IMR-90 (cell line): Measurements from ENCODE around the gene TBC1D22A. TPM values are rescaled to one million over a fixed set of nuclear protein-coding genes. Genes with fewer than 3 reads are reported as not detected.

Experiments
- ATAC-seq: fragments of 200-7000 bp; cut with Tn5 transposase; 2 replicates; pipeline ENCODE4 v1.9.1; 2020; ENCODE audit warnings: low read depth, mild to moderate bottlenecking, moderate library complexity
- BruUV-seq: library from RNA; stranded (reverse); fragments of 400-500 nt; replicated peaks from 2 replicates; lab custom pipeline; 2021; lab: Mats Ljungman, UMichigan
- CTCF ChIA-PET: fragments of 300-600 bp; formaldehyde crosslinking; extraction: SDS; loops from one replicate; lab custom pipeline; 2021; ENCODE audit warnings: antibody characterized with exemption; lab: Yijun Ruan, JAX
- POLR2A ChIA-PET: fragments of 300-600 bp; sonication (Branson Sonifier 250); formaldehyde crosslinking; loops from one replicate; lab custom pipeline; 2022; ENCODE audit warnings: antibody characterized with exemption; ENCODE audit not compliant: unreplicated experiment; lab: Charles Lee
- DNase-seq: peaks from one replicate; pipeline ENCODE4 v3.0.0; 2013
- H2AFZ ChIP-seq: replicated peaks from 2 replicates; pipeline ENCODE3; 2013; ENCODE audit warnings: low read length, mild to moderate bottlenecking; ENCODE audit not compliant: poor library complexity
- H2AK5ac ChIP-seq: 2 replicates; pipeline ENCODE4 v1.6.1; 2013; ENCODE audit warnings: low read depth, low read length, inconsistent platforms
- H2AK9ac ChIP-seq: replicated peaks from 2 replicates; pipeline ENCODE3; 2013; ENCODE audit warnings: mild to moderate bottlenecking, low read depth, low read length, moderate library complexity; ENCODE audit not compliant: poor library complexity
- H2BK120ac ChIP-seq: 2 replicates; pipeline ENCODE4 v1.6.1; 2013; ENCODE audit warnings: low read depth, low read length, inconsistent platforms
- H2BK15ac ChIP-seq: 3 replicates; pipeline ENCODE4 v1.6.1; 2013; ENCODE audit warnings: low read depth, low read length, inconsistent platforms
- H2BK20ac ChIP-seq: 2 replicates; pipeline ENCODE4 v1.6.1; 2013; ENCODE audit warnings: low read depth, mild to moderate bottlenecking, inconsistent platforms, low read length, moderate library complexity
- H2BK5ac ChIP-seq: 2 replicates; pipeline ENCODE4 v1.6.1; 2013; ENCODE audit warnings: mild to moderate bottlenecking, low read depth, low read length, inconsistent platforms; ENCODE audit not compliant: poor library complexity, severe bottlenecking
- H3K14ac ChIP-seq: replicated peaks from 2 replicates; pipeline ENCODE4 v1.6.1; 2013; ENCODE audit warnings: low read depth, low read length, inconsistent platforms
- H3K18ac ChIP-seq: 2 replicates; pipeline ENCODE4 v1.6.1; 2013; ENCODE audit warnings: low read depth, low read length, control low read depth
- H3K23ac ChIP-seq: 2 replicates; pipeline ENCODE4 v1.6.1; 2013; ENCODE audit warnings: low read depth, low read length, inconsistent platforms
- H3K27ac ChIP-seq: 2 replicates; pipeline ENCODE4 v1.5.1; 2013; ENCODE audit warnings: mild to moderate bottlenecking, control low read depth, low read length; ENCODE audit not compliant: insufficient read depth
- H3K27me3 ChIP-seq: 2 replicates; pipeline ENCODE4 v1.6.1; 2013; ENCODE audit warnings: low read length; ENCODE audit not compliant: control insufficient read depth, insufficient read depth
- H3K36me3 ChIP-seq: 2 replicates; pipeline ENCODE4 v1.6.1; 2013; ENCODE audit warnings: low read length, mixed read lengths; ENCODE audit not compliant: control insufficient read depth, insufficient read depth
- H3K4ac ChIP-seq: 2 replicates; pipeline ENCODE4 v1.6.1; 2013; ENCODE audit warnings: low read depth, low read length, inconsistent platforms
- H3K4me1 ChIP-seq: 2 replicates; pipeline ENCODE4 v1.6.1; 2013; ENCODE audit warnings: low read length, mixed read lengths; ENCODE audit not compliant: control insufficient read depth, insufficient read depth
- H3K4me2 ChIP-seq: 2 replicates; pipeline ENCODE4 v1.6.1; 2013; ENCODE audit warnings: low read depth, mild to moderate bottlenecking, control low read depth, low read length, moderate library complexity
- H3K4me3 ChIP-seq: 2 replicates; pipeline ENCODE4 v1.5.1; 2013; ENCODE audit warnings: low read depth, mild to moderate bottlenecking, control low read depth, low read length, moderate library complexity; ENCODE audit not compliant: insufficient read depth
- H3K56ac ChIP-seq: 2 replicates; pipeline ENCODE4 v1.6.1; 2013; ENCODE audit warnings: low read length, inconsistent platforms; ENCODE audit not compliant: insufficient read depth; ENCODE audit errors: extremely low read depth
- H3K79me1 ChIP-seq, 2 experiments: 2 replicates each; pipeline ENCODE4 v1.6.1; 2013; ENCODE audit warnings: low read length in 2 of 2, inconsistent platforms in 1 of 2, low read depth in 1 of 2
- H3K9ac ChIP-seq: 2 replicates; pipeline ENCODE4 v1.6.1; 2013; ENCODE audit warnings: low read depth, low read length, control low read depth
- H3K9me1 ChIP-seq: 2 replicates; pipeline ENCODE4 v1.6.1; 2013; ENCODE audit warnings: low read length, inconsistent platforms; ENCODE audit not compliant: insufficient read depth
- H3K9me3 ChIP-seq: 2 replicates; pipeline ENCODE4 v1.6.1; 2013; ENCODE audit warnings: low read length; ENCODE audit not compliant: control insufficient read depth, insufficient read depth
- H4K20me1 ChIP-seq: 2 replicates; pipeline ENCODE4 v1.6.1; 2013; ENCODE audit warnings: low read length, inconsistent platforms; ENCODE audit not compliant: insufficient read depth
- H4K5ac ChIP-seq: 2 replicates; pipeline ENCODE4 v1.6.1; 2013; ENCODE audit warnings: mild to moderate bottlenecking, low read depth, low read length, control low read depth
- H4K8ac ChIP-seq, 2 experiments: 2 replicates each; pipeline ENCODE4 v1.6.1; 2013; ENCODE audit warnings: low read depth in 2 of 2, low read length in 2 of 2, control low read depth in 1 of 2, inconsistent platforms in 1 of 2
- H4K91ac ChIP-seq: 2 replicates; pipeline ENCODE4 v1.6.1; 2013; ENCODE audit warnings: low read depth, low read length, inconsistent platforms; ENCODE audit not compliant: insufficient read depth
- BHLHE40 ChIP-seq: fragments of 150-350 bp; IDR thresholded peaks from 2 replicates; pipeline ENCODE4 v1.6.1; 2016; ENCODE audit warnings: mild to moderate bottlenecking, low read depth, low read length
- CEBPB ChIP-seq: IDR thresholded peaks from 2 replicates; pipeline ENCODE4 v1.6.1; 2012; ENCODE audit warnings: low read depth, low read length, improper control_type of control experiment
- CHD1 ChIP-seq: IDR thresholded peaks from 2 replicates; pipeline ENCODE4 v1.6.1; 2012; ENCODE audit warnings: low read depth, low read length, improper control_type of control experiment
- CTCF ChIP-seq: conservative IDR thresholded peaks from 2 replicates; pipeline ENCODE4 v1.5.1; 2012; ENCODE audit warnings: mild to moderate bottlenecking, low read depth, low read length, improper control_type of control experiment
- ELK1 ChIP-seq: fragments of 150-350 bp; IDR thresholded peaks from 2 replicates; pipeline ENCODE4 v1.6.1; 2016; ENCODE audit warnings: low read depth, mild to moderate bottlenecking, low read length, moderate library complexity, borderline replicate concordance
- FOS ChIP-seq: fragments of 150-350 bp; IDR thresholded peaks from 2 replicates; pipeline ENCODE4 v1.6.1; 2016; ENCODE audit warnings: low read depth, low read length
- MAFK ChIP-seq: IDR thresholded peaks from 2 replicates; pipeline ENCODE4 v1.6.1; 2012; ENCODE audit warnings: low read depth, low read length, improper control_type of control experiment
- MAZ ChIP-seq: IDR thresholded peaks from 2 replicates; pipeline ENCODE4 v1.6.1; 2012; ENCODE audit warnings: low read depth, mild to moderate bottlenecking, low read length, improper control_type of control experiment, moderate library complexity, borderline replicate concordance
- MXI1 ChIP-seq: IDR thresholded peaks from 2 replicates; pipeline ENCODE4 v1.6.1; 2012; ENCODE audit warnings: low read depth, mild to moderate bottlenecking, low read length, moderate library complexity, borderline replicate concordance
- NFE2L2 ChIP-seq: fragments of 150-350 bp; IDR thresholded peaks from 2 replicates; pipeline ENCODE4 v1.6.1; 2016; ENCODE audit warnings: low read depth, mild to moderate bottlenecking, low read length
- POLR2A ChIP-seq: IDR thresholded peaks from 2 replicates; pipeline ENCODE4 v1.6.1; 2012; ENCODE audit warnings: mild to moderate bottlenecking, low read depth, low read length
- RAD21 ChIP-seq: IDR thresholded peaks from 2 replicates; pipeline ENCODE4 v1.6.1; 2012; ENCODE audit warnings: low read length, improper control_type of control experiment
- RCOR1 ChIP-seq: IDR thresholded peaks from 2 replicates; pipeline ENCODE4 v1.6.1; 2012; ENCODE audit warnings: mild to moderate bottlenecking, low read length, improper control_type of control experiment; ENCODE audit not compliant: insufficient replicate concordance
- RFX5 ChIP-seq: IDR thresholded peaks from 2 replicates; pipeline ENCODE4 v1.8.0; 2012; ENCODE audit warnings: low read depth, mild to moderate bottlenecking, low read length, moderate library complexity
- SMC3 ChIP-seq: fragments of 150-350 bp; IDR thresholded peaks from 2 replicates; pipeline ENCODE4 v1.6.1; 2016; ENCODE audit warnings: low read depth, mild to moderate bottlenecking, antibody characterized with exemption, low read length, moderate library complexity
- USF2 ChIP-seq: fragments of 150-350 bp; IDR thresholded peaks from 2 replicates; pipeline ENCODE4 v1.6.1; 2017; ENCODE audit warnings: mild to moderate bottlenecking, antibody characterized with exemption, low read length, low read depth
- WGBS, 2 experiments: methylation state at CpG; one replicate each; pipeline versions ENCODE4 v1.1.5 to v1.1.7; 2013; ENCODE audit warnings: missing lambda C conversion rate in 2 of 2; ENCODE audit not compliant: insufficient read length in 1 of 2; ENCODE audit errors: extremely low coverage in 2 of 2; 5-methylcytosine and 5-hydroxymethylcytosine counted together
- dilution Hi-C: fragments of 300-500 bp; cut with HindIII; formaldehyde crosslinking; loops from one replicate; pipeline ENCODE4 v1.14.3; 2018; ENCODE audit warnings: low sequenced_read_pairs; ENCODE audit not compliant: unreplicated experiment
- in situ Hi-C: fragments of 300-500 bp; cut with MboI; formaldehyde crosslinking; loops from 3 replicates; pipeline ENCODE4 v1.14.3; 2019; ENCODE audit warnings: low sequenced_read_pairs, inconsistent platforms, mixed read lengths
- intact Hi-C: fragments of 100-400 bp; cut with micrococcal nuclease; formaldehyde crosslinking; loops from 2 replicates; pipeline ENCODE4 v1.10.0; 2022
- polyA plus RNA-seq, 3 experiments: library from polyadenylated mRNA; depleted of rRNA; stranded (reverse); fragments of >200 nt; gene quantifications; 2 replicates each; pipeline ENCODE4 v1.2.3, GENCODE V29; 2012; ENCODE audit warnings: low replicate concordance in 1 of 3
- total RNA-seq: library from RNA; depleted of rRNA; stranded (reverse); fragments of >200 nt; gene quantifications from 2 replicates; pipeline ENCODE4 v1.2.3, GENCODE V29; 2012

Gene TBC1D22A
- total and polyA plus RNA-seq, 2 of the 4 experiments (the other 2 are of a cell fraction), result 9.0 to 16.7 TPM

GRCh38 chr22:47045691-47046410, 283.4 kb downstream of the TBC1D22A start:
- Histone ChIP-seq H3K14ac (no peak overlapping the region), H4K91ac (no peak overlapping the region), H2BK20ac (no peak overlapping the region), H4K8ac (no peak overlapping the region), H3K27ac (no peak overlapping the region), H3K79me1 (no peaks in the 10 kb centered on the region; a peak in 2 of 4 replicates), H2BK120ac (no peak overlapping the region), H3K9me3 (no peaks in the 10 kb centered on the region), H3K4me3 (no peak overlapping the region), H3K9me1 (0 out of 2 replicates have a peak, but pooled peaks cover 5% of the 10 kb centered on the region), H4K20me1 (peaks cover 6% of the 10 kb centered on the region; the same call in 1 of the 2 replicates), H3K4me1 (peaks cover 7% of the 10 kb centered on the region), H2AK5ac (no peak overlapping the region), H3K4me2 (no peak overlapping the region), H2AK9ac (no peak overlapping the region), H3K36me3 (no peaks in the 10 kb centered on the region), H2BK15ac (no peak overlapping the region), H3K18ac (no peak overlapping the region), H2AFZ (no peak overlapping the region), H3K27me3 (no peaks in the 10 kb centered on the region), H3K9ac (no peak overlapping the region), H4K5ac (no peak overlapping the region), H2BK5ac (no peak overlapping the region), H3K56ac (no peak overlapping the region), H3K23ac (no peak overlapping the region), H3K4ac (no peak overlapping the region)
- ATAC-seq (no peak), DNase-seq (no peak)
- intact Hi-C loops, result no loop called here
- WGBS, 2 experiments, result 93% methylated on average over 7 of the region's 14 CpGs; no CpG with 5 or more reads in 1 of the 2 experiments
- no peak for TF ChIP-seq ELK1
- TF ChIP-seq SMC3, result no peak
- TF ChIP-seq CHD1, result no peak
- TF ChIP-seq POLR2A, result no peak
- no peak for TF ChIP-seq MXI1
- TF ChIP-seq USF2, result no peak
- no peak for TF ChIP-seq MAFK
- no peak for TF ChIP-seq RFX5
- no peak for TF ChIP-seq RCOR1
- no peak for TF ChIP-seq CTCF
- TF ChIP-seq CEBPB, result no peak
- TF ChIP-seq NFE2L2, result no peak
- TF ChIP-seq RAD21, result no peak
- TF ChIP-seq MAZ, result no peak
- TF ChIP-seq BHLHE40, result no peak
- TF ChIP-seq FOS, result no peak
- CTCF ChIA-PET, result no interaction called here
- no TSS peak for BruUV-seq
- in situ Hi-C loops, result no loop called here
- dilution Hi-C loops, result no loop called here
- POLR2A ChIA-PET, result no interaction called here
